Mammary epithelial cell (primary cell): Measurements from ENCODE around the gene ACE.

ENCODE experiments used
- CTCF ChIP-seq, 2 donors: IDR thresholded peaks in 1 of 2; conservative IDR thresholded peaks in 1 of 2; 2 replicates each; pipeline ENCODE4 v1.5.1; 2011 to 2012; ENCODE audit warnings: inconsistent platforms in 2 of 2, low read length in 2 of 2, mild to moderate bottlenecking in 2 of 2, control low read depth in 1 of 2, low read depth in 1 of 2; ENCODE audit not compliant: insufficient read depth in 1 of 2; ENCODE audit errors: extremely low read depth in 1 of 2
- EZH2 ChIP-seq: IDR thresholded peaks from 2 replicates; pipeline ENCODE4 v1.6.1; 2012; ENCODE audit warnings: low read length, inconsistent platforms, borderline replicate concordance

GRCh38 chr17:63448655-63449054 is 28.2 kb upstream of the ACE start:
- TF ChIP-seq CTCF (conservative IDR thresholded peaks at IDR 0.05 in 1 of 2, IDR thresholded peaks at IDR 0.05 in 1 of 2; ENCODE audit: extremely low read depth in 1 of 2, insufficient read depth in 1 of 2, low read depth in 1 of 2, low read length in 2 of 2) = no peak
- TF ChIP-seq EZH2 = no peak
